Kidney capillary endothelial cell (primary cell): Measurements from ENCODE around the gene ZNF878.

Experiments
- DNase-seq: peaks from one replicate; pipeline ENCODE4 v3.0.0-alpha.2; 2018; ENCODE audit warnings: low spot score

ZNF878 gene

DNA sequence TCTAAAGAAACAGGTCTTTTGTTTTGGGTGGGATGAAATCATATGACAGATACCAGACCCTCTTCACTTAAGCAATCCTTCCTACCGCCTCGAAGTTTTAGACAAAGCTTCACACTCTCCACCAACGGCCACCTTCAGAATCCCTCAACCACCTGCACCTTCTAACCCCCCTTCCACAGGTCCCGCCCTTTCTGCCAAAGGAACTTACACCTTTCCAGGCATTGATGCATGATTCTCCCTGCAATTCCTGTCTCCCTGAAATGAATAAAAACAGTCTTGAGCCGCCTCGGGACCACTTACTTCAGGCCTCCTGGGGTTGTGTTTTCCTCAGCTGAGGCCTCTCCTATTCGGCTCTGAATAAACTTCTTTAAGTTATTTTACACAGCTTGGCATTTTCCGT lies 18.1 kb downstream of the ZNF878 start:
- DNase-seq = no peak

DNA sequence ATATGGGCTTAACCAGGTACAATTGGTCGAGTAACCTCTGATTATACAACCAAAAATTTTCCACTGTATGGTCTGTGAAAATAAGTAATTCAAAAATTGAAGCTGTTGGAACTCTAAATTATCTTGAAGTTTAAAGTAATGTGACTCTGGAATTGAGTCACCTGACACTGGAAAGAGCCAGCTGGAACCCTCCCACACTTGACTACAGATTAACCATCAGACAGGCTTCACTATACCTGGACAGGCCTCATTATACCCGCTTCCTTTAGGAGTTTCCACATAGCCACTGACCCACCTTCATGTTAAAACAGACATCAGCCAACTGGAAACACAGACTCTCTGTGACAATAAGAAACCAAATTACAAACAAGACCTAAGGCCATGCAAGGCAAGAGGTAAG lies 18.6 kb downstream of the ZNF878 start:
- no peak for DNase-seq

DNA sequence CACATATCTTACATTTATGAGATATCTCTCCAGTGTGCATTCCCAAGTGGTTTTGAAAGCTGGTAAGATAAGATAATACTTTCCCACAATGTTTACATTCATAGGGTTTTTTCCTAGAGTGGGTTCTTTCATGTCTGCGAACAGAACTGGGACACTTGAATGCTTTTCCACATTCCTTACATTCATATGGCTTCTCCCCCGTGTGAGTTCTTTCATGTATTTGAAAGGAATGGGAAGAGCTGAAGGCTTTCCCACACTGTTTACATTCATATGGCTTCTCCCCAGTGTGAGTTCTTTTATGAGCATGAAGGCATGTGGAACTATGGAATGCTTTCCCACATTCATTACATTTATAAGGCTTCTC lies 37.0 kb downstream of the ZNF878 start:
- DNase-seq = no peak

DNA sequence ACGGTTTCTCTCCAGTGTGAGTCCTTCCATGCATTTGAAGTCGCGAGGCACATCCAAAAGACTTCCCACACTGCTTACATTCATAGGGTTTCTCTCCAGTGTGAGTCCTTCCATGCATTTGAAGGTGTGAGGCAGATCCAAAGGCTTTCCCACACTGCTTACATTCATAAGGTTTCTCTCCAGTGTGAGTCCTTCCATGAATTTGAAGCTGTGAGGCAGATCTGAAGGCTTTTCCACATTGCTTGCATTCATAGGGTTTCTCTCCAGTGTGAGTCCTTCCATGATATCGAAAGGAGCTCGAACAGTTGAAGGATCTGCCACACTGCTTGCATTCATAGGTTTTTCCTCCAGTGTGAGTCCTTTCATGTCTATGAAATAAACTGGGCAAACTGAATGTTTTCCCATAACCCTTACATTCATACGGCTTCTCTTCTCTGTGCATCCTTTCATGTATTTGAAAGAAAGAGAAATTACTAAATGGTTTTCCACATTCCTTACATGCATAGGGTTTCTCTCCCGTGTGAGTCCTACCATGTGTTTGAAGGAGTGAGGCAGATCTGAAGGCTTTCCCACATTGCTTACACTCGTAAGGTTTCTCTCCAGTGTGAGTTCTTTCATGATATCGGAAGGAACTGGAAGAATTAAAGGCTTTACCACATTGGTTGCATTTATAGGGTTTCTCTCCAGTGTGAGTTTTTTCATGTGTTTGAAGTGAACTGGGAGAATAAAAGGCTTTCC lies 37.6 kb downstream of the ZNF878 start:
- DNase-seq = no peak

DNA sequence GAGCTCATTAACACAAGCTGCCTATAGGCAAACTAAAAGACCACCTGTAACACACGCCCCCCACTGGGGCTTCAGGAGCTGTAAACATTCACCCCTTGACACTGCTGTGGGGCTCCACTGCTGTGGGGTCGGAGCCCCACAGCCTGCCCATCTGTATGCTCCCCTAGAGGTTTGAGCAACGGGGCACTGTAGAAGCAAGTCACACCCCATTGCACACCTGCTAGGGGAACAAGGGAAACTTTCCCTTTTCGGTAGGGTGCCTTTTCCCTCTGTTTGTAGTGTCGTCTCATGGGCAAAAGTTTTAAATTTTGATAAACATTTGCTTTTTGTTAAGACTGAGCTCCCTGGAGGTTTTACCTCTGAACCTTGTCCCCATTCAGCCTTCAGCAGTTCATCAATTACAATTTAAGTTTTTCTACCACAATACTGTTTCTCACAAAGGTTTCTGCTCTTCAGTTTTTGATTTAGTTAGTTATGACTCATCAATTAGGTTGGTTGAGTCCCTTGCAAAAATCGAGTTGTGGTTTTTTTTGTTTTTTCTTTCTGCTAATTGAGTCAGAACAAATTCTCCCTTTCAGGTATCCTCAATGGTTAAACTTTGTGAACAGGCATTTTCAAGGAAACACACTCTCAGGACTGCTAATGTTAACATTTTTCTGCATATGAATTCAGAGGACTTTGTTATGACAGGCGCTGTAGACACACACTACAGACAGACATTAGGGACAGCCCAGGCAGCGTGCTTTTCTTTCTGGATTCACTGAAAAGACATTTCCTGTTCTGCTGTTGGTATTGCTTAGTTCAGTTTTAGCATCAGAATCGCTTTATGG lies 52.4 kb downstream of the ZNF878 start:
- no peak for DNase-seq

DNA sequence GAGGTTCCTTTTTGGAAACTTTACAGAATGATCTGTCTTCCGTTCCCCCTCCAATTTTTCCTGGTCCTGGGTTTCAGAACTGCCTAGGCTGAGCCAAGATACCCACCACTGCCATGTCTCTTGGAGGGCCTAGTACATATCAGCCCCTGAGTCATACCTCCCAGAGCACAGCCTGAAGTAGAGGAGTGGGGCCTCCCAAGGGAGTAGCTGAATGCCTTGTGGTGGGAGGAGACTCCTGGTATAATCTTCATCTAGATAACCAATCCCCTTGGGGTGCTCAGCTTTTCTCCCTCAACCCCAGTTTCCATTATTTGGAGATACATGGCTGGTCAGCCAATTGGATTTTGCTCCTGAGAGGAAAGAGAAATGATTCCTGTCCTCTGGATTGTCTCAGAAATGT lies 57.6 kb downstream of the ZNF878 start:
- DNase-seq = no peak
